GM18511 (cell line): Measurements from ENCODE around the gene CEP97.
A peak's percentile ranks its signal among the peaks of the same experiment; 100 is the strongest.
"Not testable (repeated sequence)": the region's sequence is repeated elsewhere in the genome, so short reads cannot be mapped to it uniquely, and the experiment has no call there.

Experiments
- ATAC-seq: cut with Tn5 transposase; IDR thresholded peaks from one replicate; pipeline ENCODE4 v1.9.1; 2021; ENCODE audit warnings: mild to moderate bottlenecking, moderate library complexity; ENCODE audit not compliant: unreplicated experiment

Gene CEP97, protein sequence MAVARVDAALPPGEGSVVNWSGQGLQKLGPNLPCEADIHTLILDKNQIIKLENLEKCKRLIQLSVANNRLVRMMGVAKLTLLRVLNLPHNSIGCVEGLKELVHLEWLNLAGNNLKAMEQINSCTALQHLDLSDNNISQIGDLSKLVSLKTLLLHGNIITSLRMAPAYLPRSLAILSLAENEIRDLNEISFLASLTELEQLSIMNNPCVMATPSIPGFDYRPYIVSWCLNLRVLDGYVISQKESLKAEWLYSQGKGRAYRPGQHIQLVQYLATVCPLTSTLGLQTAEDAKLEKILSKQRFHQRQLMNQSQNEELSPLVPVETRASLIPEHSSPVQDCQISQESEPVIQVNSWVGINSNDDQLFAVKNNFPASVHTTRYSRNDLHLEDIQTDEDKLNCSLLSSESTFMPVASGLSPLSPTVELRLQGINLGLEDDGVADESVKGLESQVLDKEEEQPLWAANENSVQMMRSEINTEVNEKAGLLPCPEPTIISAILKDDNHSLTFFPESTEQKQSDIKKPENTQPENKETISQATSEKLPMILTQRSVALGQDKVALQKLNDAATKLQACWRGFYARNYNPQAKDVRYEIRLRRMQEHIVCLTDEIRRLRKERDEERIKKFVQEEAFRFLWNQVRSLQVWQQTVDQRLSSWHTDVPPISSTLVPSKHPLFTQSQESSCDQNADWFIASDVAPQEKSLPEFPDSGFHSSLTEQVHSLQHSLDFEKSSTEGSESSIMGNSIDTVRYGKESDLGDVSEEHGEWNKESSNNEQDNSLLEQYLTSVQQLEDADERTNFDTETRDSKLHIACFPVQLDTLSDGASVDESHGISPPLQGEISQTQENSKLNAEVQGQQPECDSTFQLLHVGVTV

DNA sequence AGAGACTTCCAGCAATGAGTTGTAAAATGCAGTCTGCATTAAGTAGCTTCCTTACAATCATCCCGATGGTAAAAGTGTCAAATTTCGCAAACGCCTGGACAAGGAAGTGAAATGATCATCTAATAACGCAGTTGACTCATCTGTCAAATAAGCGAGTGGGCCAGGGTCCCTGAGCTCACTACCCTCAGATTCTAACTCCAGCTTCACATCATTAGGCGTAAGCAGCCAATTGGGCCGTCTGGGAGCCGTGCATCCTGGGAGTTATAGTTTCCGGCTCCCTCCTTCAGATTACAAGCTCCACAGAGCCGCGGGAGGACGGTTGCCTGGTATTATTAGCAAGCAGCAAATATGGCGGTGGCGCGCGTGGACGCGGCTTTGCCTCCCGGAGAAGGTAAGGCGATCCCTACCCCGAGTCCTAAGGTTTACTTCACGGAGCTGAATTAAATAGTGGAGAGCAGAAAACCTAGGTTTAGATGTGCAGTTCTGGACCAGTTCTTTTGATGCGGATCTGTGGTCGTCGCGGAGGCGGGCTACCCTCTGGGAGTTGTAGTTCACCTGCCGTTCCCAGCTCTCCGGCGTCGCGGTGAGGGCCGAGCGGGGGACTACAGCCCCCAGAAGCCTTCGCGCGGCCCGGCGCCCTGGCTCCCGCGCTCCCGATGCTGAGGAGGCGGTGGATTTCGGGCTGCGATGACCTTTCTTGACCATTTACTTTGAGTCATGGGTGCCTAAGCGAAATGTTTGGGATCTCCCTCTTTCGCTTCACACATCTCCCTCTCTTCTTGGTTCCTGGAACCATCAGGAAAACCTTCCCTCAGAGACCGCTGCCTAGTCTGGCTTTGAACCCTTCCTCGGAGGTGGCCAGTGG is at the start of gene CEP97:
Gene CEP97, plus strand, starts transcription at position 286 of the 865 bp plus-strand sequence. Its CDS starts 63 bp downstream, at position 349.
- peak; percentile 91 for ATAC-seq

DNA sequence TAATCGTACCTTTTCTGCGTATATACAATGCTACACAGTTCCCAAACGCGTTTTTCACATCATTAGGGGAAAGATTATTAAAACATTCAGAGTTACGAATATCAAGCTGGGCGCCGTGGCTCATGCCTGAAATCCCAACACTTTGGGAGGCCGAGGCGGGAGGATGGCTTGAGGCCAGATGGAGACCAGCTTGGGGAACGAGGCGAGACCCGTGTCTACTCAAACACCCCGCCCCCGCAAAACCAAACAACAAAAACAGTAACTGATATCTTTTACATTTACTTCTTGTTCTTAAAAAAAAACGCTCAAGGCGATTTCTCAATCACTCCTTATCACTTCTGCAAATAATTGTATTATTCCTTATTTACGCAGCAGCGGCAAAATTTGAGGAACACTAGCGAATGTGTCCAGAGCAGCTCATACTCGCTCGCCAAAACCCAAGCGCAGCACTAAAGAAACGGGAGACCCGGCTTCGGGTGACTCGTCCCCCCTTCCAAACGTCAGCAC is 48.7 kb upstream of the CEP97 start:
- ATAC-seq = no peak

DNA sequence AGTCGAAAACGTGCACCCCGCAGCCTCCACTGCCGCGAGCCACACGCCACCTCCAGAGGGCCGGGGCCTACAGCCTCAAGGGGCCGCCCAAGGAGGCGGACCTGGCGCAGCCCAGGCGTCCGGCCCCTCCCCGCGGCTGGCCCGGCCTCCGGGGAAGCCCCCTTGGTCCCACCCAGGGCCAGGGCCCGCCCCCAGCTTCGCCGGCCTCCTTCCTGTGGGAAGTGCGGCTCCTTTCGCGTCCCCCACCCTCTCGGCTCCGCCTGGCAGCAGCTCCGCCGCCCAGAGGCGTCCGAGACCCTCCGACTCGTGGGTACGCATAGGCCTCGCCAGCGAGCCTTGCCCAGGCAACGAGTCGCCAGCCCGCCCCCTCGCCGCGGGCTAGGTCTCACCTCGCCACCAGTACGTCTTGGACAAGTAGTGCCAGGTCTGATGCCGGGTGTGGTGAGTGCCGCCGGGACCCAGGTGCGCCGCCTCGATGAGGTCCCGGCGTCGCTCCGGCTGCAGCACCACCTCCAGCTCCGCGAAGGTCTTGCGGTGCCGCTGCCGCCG is 48.1 kb upstream of the CEP97 start:
- peak; percentile 83 for ATAC-seq

DNA sequence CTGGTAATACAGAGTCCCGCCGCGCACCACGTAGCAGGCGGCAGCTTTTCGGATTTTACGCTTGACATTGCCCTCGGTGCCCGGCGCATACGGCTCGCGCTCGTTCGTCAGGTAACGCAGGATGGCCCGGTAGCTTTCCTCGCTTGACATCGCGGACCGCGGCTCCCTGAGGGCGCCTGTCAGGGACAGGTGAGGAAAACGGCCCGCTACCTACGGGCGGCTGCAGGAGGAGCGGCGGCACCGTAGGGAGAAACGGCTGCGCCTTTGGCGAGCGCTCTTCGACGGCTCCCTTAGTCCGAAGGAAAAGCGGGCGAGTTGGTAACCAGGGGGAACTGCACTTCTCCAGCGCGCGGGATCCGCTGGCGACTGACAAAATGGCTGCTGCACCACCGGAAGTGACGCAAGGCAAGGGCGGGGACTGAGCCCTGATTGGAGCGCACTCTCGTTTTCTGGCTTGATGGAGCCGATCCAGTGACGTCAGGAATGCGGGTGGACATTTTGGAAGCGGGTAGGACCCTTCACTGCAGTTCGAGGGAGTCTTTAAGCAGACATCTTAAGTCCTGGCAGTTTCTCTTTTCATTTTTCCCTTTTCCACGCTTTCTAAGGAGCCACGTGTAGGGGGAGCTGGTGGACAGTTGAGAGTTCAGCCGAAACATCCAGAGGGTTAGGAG is 47.5 kb upstream of the CEP97 start, which contains the start of gene ZBTB11:
Gene ZBTB11, minus strand, starts transcription at position 368 of the 671 bp plus-strand sequence. Its CDS starts 218 bp downstream, at position 150.
- peak; percentile 75 for ATAC-seq

DNA sequence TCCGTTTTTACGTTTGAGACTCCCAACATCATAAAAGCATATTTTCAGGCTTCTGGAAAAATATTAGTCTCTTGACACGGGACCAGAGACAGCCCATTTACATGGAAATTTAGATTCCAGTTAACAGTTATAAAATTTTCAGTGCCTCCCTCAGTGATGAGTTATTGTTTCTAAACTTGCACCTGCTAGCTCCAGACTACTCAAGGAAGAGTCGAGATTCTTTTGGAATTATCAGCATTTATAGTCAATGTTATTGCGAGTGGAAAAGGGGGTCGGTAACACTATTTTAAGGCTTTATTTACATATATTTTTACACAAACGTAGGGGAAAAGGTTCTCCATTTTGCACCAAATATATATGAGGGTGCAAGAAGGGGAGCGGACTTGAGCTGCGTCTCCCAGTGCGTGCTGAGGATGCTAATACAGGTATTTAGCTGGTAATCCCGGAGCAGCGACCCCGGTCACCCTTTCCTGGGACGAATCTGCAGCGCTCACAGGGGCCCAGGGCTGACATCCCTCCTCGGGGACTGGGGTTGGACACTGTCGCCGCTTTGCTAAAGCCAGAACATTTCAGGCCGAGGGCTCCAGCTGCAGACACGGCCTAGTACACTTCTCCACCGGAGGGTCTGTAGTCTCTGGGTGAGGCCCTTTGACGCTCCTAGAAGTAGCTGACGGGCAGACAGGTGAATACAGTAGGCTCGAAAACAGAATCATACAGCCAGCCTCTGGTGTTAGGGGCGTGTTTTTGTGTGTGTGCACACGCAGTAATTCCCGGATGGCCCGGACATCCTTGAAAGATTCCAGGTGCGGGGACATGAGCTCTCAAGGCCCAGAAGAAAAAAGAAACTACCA is 46.8 kb upstream of the CEP97 start:
- no peak for ATAC-seq

DNA sequence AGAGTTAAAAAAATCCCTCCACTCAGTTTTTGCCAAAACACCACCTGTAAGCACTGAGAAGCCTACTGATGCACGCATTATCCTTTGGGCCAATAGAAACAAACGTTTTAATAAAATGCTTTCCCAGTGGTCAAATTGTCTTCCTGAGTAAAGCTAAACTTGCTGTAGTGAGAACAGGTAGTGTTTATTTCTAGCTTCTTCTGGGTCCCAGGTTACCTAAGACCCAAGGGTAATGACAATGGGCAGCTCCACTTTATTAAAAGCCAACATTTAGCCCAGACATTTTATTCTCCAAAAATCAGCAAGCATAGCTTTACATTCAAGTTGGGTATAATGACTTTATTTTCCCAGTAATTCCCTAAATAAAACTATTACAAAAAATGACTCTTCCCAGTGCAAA is 45.6 kb upstream of the CEP97 start:
- not testable (repeated sequence) for ATAC-seq

DNA sequence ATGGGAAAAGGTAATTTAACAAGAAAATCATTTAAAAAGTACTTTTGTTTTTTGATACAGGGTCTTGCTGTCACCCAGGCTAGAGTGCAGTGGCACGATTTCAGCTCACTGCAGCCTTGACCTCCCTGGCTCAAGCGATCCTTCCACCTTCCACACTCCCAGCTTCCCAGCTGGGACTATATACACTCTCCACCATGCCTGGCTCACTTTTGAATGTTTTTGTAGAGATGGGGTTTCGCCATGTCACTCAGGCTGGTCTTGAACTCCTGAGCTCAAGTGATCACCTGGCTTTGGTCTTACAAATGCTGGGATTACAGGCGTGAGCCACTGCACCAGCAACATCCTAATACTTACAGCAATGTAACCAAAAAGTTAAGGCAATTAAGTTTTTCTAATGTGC is 43.9 kb upstream of the CEP97 start:
- no peak for ATAC-seq

DNA sequence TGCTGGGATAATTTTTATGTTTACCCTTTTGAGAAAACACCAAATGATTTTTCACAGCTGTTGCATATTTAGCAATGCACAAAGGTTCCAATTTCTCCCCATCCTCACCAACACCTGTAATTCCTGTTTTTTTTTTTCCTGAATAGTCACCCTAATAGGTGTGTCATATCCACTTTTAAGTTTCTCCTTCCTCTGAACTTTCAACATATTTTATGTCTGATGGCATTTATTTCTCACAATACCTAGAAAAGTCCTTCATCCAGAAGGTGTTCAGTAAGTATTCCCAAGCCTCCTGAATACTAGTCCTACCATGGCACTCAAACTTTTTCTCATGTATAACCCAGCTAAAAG is 39.4 kb upstream of the CEP97 start:
- no peak for ATAC-seq

DNA sequence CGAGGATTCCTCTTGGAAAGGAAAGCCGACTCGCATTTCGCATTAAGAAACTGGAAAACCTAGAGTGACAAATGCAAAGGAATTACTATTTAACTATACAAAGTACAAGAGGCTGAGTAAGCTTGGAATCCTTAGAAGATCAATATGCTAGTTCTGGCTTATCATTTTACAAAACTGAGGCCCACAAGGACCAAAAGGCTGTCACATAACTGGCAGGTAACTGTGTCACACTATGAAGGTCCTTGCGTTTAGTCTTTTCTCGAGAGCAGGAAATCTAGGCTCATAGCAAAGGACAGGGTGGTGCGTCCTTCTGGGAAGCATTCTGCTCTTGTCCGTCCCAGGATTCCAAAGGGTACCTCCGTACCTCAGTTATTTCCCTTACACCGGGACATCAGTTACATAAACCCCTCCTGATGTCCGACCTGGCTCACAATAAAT is 38.5 kb upstream of the CEP97 start:
- ATAC-seq = no peak

DNA sequence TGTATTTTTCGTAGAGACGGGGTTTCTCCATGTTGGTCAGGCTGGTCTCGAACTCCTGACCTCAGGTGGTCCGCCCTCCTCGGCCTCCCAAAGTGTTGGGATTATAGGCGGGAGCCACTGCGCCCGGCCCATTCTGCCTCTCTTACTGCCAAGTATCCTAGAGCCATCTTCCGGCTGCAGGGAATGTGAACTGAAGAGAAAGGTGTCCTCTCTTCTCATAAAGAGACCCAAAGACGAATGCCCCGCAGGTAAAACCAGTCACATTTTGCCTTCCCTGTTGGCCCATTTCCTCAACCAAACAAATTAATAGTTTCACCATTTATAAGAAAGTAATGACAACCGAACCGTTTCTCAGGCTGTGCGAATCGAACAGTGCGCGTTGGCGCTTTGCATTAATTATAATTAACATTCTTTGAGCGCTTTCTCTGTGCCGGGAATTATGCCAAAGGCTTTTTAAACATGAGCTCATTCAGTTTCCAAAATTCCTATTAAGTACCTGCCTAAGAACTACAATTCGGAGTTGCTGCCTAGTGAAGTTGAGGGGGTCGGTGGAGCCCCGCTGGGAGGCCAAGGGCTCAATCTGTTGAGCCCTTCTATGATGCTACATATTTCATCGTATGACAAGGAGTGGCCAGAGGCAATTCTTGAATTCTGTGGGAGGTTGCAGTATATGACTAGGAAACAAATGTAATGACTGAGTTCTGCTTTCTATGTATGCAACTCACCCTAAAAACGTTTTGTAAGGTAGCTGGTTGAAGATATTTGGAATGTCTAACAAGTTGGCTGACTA is 37.1 kb upstream of the CEP97 start:
- ATAC-seq = no peak

DNA sequence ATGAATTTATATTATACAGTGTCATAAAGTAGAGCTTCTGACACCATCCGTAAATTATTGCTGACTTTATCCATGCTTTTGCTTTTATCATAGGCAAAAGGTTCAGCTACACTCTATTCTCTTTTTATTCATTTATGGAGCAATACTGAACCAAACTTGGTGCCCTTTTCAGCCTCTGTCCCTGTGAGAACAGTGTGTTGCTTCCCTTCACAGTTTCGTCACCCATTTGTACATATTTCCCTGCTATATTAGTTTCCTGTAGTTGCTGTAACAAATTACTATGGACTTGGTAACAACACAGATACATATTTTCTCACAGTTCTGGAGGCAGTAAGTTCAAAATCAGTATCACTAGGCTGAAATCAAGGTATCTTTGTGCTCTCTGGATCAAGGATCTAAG is 35.1 kb upstream of the CEP97 start:
- no peak for ATAC-seq

DNA sequence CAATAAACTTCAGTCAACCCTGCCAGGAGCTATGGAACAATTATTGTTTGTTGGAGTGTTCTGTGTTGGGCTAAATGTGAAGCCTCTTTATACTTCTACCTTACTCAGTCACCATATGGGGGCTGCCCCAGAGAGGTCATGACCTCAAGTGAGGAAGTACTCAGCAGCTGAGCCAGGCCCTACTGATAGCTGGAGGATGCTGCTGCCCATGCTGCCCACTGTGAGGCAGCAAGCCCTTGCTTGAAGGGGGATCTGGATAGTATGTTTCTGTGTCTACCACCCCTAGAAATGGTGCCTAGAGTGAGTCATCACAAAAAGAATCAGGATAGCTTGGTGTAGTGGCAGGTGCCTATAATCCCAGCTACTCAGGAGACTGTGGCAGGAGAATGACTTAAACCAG is 33.4 kb upstream of the CEP97 start:
- peak; percentile 42 for ATAC-seq

DNA sequence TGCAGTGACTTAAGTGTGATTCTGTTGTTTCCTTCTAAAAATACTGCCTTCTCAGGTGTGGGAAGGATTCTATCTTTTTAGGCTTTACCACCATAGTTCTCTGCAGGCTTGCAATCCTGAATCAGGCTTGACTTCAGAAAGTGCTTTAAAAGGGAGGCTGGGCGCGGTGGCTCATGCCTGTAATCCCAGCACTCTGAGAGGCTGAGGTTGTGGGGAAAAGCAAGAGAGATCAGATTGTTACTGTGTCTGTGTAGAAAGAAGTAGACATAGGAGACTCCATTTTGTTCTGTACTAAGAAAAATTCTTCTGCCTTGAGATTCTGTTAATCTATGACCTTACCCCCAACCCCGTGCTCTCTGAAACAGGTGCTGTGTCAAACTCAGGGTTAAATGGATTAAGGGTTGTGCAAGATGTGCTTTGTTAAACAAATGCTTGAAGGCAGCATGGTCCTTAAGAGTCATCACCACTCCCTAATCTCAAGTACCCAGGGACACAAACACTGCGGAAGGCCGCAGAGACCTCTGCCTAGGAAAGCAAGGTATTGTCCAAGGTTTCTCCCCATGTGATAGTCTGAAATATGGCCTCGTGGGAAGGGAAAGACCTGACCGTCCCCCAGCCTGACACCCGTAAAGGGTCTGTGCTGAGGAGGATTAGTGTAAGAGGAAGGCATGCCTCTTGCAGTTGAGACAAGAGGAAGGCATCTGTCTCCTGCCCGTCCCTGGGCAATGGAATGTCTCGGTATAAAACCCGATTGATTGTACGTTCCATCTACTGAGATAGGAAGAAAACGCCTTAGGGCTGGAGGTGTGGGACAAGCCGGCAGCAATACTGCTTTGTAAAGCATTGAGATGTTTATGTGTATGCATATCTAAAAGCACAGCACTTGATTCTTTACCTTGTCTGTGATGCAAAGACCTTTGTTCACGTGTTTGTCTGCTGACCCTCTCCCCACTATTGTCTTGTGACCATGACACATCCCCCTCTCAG is 32.4 kb upstream of the CEP97 start:
- not testable (repeated sequence) for ATAC-seq

DNA sequence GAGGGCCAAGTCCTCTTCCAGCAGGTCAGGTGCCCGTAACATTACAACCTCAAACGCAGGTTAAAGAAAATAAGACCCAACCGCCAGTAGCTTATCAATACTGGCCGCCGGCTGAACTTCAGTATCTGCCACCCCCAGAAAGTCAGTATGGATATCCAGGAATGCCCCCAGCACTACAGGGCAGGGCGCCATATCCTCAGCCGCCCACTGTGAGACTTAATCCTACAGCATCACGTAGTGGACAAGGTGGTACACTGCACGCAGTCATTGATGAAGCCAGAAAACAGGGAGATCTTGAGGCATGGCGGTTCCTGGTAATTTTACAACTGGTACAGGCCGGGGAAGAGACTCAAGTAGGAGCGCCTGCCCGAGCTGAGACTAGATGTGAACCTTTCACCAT is 30.9 kb upstream of the CEP97 start:
- peak; percentile 70 for ATAC-seq

DNA sequence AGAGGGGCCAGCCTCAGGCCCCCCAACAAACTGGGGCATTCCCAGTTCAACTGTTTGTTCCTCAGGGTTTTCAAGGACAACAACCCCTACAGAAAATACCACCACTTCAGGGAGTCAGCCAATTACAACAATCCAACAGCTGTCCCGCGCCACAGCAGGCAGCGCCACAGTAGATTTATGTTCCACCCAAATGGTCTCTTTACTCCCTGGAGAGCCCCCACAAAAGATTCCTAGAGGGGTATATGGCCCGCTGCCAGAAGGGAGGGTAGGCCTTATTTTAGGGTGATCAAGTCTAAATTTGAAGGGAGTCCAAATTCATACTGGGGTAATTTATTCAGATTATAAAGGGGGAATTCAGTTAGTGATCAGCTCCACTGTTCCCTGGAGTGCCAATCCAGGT is 29.6 kb upstream of the CEP97 start:
- ATAC-seq = not testable (repeated sequence)

DNA sequence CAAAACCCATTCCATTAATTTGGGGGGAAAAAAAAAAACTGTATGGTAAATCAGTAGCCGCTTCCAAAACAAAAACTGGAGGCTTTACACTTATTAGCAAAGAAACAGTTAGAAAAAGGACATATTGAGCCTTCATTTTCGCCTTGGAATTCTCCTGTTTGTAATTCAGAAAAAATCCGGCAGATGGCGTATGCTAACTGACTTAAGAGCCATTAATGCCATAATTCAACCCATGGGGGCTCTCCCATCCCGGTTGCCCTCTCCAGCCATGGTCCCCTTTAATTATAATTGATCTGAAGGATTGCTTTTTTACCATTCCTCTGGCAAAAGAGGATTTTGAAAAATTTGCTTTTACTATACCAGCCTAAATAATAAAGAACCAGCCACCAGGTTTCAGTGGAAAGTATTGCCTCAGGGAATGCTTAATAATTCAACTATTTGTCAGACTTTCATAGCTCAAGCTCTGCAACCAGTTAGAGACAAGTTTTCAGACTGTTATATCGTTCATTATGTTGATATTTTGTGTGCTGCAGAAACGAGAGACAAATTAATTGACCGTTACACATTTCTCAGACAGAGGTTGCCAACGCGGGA is 28.5 kb upstream of the CEP97 start:
- ATAC-seq = no peak
